Activated naive CD8-positive, alpha-beta T cell treated with anti-CD3 and anti-CD28 coated beads, Interleukin-2, amount 50 U/mL, for 16 hours (primary cell): ENCODE data around the gene PCDHGA12.
A peak's percentile ranks its signal among the peaks of the same experiment; 100 is the strongest.
"Not testable (repeated sequence)": the region's sequence is repeated elsewhere in the genome, so short reads cannot be mapped to it uniquely, and the experiment has no call there.

Experiments
- DNase-seq: peaks from one replicate; pipeline ENCODE4 v3.0.0-alpha.2; 2020; ENCODE audit warnings: low read depth, low spot score

PCDHGA12 gene

DNA sequence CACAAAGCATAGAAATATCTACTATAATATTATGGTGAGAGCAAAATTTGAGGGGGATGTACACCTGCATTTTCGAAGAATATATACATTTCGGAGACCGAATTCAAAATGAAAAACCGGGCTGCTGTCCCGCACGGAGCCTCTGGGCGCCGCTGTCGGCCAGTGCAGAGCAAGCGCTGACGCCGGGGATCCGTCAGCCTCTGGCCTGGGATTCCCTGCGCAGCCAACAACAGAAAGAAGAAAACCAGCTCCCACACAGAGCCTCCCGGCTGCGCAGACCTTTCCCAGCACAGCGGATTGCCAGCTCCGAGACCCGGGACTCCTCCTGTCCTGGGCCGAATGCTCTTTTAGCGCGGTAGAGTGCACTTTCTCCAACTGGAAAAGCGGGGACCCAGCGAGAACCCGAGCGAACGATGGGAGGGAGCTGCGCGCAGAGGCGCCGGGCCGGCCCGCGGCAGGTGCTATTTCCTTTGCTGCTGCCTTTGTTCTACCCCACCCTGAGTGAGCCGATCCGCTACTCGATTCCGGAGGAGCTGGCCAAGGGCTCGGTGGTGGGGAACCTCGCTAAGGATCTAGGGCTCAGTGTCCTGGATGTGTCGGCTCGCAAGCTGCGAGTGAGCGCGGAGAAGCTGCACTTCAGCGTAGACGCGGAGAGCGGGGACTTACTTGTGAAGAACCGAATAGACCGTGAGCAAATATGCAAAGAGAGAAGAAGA, 22.4 kb upstream of the PCDHGA12 start, which contains the start of gene PCDHGB6:
Gene PCDHGB6 (plus strand): TSS at position 232 of the 716 bp plus-strand sequence. CDS start 182 bp downstream, at position 414.
- not testable (repeated sequence) for DNase-seq

DNA sequence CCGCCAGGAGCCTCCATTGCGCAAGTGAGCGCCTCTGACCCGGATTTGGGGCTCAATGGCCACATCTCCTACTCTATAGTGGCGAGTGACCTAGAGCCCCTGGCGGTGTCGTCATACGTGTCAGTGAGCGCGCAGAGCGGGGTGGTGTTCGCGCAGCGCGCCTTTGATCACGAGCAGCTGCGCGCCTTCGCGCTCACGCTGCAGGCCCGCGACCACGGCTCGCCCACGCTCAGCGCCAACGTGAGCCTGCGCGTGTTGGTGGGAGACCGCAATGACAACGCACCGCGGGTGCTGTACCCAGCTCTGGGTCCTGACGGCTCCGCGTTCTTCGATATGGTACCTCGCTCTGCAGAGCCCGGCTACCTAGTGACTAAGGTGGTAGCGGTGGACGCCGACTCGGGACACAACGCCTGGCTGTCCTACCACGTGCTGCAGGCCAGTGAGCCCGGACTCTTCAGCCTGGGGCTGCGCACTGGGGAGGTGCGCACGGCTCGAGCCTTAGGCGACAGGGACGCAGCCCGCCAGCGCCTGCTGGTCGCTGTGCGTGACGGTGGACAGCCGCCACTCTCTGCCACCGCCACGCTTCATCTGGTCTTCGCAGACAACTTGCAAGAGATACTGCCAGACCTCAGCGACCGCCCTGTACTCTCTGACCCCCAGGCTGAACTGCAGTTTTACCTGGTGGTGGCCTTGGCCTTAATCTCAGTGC, 20.6 kb upstream of the PCDHGA12 start:
- no peak for DNase-seq

DNA sequence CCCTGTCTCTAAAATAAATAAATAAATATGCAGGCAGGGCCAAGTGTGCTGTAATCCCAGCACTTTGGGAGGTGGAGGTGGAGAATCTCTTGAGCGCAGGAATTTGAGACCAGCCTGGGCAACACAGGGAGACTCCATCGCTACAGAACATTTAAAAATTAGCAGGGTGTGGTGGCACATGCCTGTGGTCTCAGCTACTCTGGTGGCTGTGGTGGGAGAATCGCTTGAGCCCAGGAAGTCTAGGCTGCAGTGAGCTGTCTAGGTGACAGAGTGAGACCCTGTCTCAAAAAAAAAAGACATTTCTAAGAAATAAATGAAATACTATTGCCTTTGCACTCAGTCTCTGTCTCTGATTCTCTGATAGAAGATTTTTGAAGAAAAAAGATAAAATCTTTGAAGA, 18.7 kb upstream of the PCDHGA12 start:
- no peak for DNase-seq

DNA sequence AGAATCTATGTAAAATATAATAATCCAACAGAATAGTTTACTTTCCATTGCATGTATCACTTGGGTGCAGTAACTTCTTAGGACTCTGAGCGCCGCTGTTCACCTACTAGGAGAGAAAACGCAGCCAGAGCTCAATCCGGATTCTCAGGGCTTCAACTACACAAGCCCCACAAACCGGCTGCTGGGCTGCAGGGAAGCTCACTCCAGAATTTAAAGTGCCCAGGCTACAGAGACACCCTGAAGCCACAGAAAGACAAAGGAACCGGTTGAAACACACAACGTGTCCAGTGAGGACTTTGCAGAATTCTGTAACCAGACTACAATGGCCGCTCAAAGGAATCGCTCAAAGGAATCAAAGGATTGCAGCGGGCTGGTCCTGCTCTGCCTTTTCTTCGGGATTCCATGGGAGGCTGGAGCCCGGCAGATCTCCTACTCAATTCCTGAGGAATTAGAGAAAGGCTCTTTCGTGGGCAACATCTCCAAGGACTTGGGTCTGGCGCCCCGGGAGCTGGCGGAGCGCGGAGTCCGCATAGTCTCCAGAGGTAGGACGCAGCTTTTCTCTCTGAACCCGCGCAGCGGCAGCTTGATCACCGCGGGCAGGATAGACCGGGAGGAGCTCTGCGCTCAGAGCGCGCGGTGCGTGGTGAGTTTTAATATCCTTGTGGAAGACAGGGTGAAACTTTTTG, 17.3 kb upstream of the PCDHGA12 start, which contains the start of gene PCDHGA10:
Gene PCDHGA10 (plus strand): TSS at position 134 of the 686 bp plus-strand sequence. CDS start 189 bp downstream, at position 323.
- DNase-seq: peak; percentile 41

DNA sequence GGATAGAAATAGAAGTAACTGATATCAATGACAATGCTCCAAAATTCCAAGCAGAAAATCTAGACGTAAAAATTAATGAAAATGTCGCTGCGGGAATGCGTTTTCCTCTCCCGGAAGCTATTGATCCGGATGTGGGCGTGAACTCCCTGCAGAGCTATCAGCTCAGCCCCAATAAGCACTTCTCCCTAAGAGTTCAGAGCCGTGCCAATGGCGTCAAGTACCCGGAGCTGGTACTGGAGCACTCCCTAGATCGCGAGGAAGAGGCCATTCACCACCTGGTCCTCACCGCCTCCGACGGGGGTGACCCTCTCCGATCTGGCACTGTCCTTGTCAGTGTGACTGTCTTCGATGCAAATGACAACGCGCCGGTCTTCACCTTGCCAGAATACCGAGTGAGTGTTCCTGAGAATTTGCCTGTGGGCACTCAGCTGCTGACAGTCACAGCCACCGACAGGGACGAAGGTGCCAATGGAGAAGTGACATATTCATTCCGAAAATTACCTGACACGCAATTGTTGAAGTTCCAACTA, 16.7 kb upstream of the PCDHGA12 start:
- no peak for DNase-seq

DNA sequence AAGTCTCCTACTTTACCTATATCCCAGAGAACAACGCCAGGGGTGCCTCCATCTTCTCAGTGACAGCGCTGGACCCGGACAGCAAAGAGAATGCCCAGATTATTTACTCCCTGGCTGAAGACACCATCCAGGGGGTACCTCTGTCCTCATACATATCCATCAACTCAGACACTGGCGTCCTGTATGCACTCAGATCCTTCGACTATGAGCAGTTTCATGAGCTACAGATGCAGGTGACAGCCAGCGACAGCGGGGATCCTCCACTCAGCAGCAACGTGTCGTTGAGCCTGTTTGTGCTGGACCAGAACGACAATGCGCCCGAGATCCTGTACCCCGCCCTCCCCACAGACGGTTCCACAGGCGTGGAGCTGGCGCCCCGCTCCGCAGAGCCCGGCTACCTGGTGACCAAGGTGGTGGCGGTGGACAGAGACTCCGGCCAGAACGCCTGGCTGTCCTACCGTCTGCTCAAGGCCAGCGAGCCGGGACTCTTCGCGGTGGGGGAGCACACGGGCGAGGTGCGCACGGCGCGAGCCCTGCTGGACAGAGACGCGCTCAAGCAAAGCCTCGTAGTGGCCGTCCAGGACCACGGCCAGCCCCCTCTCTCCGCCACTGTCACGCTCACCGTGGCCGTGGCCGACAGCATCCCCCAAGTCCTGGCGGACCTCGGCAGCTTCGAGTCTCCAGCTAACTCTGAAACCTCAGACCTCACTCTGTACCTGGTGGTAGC, 15.6 kb upstream of the PCDHGA12 start:
- DNase-seq: not testable (repeated sequence)

DNA sequence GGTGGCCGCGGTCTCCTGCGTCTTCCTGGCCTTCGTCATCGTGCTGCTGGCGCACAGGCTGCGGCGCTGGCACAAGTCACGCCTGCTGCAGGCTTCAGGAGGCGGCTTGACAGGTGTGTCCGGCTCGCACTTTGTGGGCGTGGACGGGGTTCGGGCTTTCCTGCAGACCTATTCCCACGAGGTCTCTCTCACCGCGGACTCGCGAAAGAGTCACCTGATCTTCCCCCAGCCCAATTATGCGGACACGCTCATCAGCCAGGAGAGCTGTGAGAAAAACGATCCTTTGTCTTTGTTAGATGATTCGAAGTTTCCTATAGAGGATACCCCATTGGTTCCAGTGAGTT, 15.1 kb upstream of the PCDHGA12 start:
- not testable (repeated sequence) for DNase-seq

DNA sequence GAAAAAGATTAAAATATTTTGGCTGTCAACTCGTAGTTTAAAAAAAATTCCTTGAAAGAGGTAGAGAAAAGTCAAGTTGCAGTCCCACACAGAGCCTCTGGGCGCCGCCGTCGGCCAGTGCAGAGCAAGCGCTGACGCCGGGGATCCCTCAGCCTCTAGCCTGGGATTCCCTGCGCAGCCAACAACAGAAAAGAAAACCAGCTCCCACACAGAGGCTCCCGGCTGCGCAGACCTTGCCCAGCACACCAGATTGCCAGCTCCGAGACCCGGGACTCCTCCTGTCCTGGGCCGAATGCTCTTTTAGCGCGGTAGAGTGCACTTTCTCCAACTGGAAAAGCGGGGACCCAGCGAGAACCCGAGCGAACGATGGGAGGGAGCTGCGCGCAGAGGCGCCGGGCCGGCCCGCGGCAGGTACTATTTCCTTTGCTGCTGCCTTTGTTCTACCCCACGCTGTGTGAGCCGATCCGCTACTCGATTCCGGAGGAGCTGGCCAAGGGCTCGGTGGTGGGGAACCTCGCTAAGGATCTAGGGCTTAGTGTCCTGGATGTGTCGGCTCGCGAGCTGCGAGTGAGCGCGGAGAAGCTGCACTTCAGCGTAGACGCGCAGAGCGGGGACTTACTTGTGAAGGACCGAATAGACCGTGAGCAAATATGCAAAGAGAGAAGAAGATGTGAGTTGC, 12.7 kb upstream of the PCDHGA12 start, which contains the start of gene PCDHGB7:
Gene PCDHGB7 (plus strand): TSS at position 184 of the 679 bp plus-strand sequence. CDS start 183 bp downstream, at position 367.
- DNase-seq: not testable (repeated sequence)

DNA sequence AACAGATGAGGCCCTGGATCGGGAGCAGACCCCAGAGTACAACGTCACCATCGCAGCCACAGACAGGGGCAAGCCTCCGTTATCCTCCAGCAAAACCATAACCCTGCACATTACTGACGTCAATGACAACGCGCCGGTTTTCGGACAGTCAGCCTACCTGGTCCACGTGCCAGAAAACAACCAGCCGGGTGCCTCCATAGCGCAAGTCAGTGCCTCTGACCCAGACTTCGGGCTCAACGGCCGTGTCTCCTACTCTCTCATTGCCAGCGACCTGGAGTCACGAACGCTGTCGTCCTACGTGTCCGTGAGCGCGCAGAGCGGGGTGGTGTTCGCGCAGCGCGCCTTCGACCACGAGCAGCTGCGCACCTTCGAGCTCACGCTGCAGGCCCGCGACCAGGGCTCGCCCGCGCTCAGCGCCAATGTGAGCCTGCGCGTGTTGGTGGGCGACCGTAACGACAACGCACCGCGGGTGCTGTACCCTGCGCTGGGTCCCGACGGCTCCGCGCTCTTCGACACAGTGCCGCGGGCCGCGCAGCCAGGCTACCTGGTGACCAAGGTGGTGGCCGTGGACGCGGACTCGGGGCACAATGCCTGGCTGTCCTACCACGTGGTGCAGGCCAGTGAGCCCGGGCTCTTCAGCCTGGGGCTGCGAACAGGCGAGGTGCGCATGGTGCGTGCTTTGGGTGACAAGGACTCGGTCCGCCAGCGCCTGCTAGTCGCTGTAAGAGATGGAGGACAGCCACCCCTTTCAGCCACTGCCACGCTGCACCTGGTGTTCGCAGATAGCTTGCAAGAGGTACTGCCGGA, 11.0 kb upstream of the PCDHGA12 start:
- DNase-seq: no peak

DNA sequence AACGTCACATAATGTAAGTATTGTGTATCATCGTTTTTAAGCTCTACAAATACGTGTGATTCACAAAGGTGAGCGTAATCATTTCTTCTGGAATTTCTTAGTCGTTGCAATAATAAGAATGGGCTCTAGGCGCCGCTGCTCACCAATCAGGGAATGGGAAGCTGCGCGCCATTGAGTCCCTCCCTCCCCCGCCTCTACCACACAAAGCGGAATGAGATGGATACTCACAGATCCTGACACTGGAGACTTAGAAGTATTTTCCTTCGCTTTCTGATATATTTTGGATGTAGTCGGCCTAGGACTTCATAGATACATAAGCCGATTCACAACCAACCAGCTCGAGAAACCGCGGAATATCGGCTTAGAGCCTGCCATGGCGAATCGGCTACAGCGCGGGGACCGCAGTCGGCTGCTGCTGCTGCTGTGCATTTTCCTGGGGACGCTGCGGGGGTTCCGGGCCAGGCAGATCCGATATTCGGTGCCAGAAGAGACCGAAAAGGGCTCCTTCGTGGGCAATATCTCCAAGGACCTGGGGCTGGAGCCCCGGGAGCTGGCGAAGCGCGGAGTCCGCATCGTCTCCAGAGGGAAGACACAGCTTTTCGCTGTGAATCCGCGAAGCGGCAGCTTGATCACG, 9.3 kb upstream of the PCDHGA12 start, which contains the start of gene PCDHGA11:
Gene PCDHGA11 (plus strand): TSS at position 197 of the 634 bp plus-strand sequence. CDS start 177 bp downstream, at position 374.
- DNase-seq: no peak

DNA sequence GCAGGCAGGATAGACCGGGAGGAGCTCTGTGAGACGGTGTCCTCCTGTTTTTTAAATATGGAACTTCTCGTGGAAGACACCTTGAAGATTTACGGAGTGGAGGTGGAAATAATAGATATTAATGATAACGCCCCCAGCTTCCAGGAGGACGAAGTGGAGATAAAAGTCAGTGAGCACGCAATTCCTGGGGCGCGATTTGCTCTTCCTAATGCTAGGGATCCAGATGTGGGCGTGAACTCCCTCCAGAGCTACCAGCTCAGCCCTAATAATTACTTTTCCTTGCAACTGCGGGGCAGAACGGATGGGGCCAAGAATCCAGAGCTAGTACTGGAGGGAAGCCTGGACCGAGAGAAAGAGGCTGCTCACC, 8.8 kb upstream of the PCDHGA12 start:
- DNase-seq: no peak

DNA sequence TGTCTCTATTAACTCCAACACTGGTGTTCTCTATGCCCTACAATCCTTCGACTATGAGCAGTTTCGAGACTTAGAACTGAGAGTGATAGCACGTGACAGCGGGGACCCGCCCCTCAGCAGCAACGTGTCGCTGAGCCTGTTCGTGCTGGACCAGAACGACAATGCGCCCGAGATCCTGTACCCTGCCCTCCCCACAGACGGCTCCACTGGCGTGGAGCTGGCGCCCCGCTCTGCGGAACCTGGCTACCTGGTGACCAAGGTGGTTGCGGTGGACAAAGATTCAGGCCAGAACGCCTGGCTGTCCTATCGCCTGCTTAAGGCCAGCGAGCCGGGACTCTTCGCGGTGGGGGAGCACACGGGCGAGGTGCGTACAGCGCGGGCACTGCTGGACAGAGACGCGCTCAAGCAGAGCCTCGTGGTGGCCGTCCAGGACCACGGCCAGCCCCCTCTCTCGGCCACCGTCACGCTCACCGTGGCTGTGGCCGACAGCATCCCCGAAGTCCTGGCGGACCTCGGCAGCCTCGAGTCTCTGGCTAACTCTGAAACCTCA, 7.5 kb upstream of the PCDHGA12 start:
- DNase-seq: no peak

DNA sequence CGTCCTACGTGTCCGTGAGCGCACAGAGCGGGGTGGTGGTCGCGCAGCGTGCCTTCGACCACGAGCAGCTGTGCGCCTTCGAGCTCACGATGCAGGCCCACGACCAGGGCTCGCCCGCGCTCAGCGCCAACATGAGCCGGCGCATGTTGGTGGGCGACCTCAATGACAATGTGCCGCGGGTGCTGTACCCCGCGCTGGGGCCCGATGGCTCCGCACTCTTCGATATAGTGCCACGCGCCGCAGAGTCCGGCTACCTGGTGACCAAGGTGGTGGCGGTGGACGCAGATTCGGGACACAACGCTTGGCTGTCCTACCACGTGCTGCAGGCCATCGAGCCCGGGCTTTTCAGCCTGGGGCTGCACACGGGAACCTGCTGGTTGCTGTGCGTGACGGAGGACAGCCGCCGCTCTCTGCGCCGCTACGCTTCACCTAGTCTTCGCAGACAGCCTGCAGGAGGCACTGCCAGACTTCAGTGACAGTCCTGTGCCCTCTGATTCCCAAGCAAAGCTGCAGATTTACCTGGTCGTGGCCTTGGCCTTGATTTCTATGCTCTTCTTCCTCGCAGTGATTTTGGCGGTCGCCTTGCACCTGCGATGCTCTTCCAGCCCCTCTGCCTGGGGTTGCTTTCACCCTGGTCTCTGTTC, 2.4 kb upstream of the PCDHGA12 start:
- no peak for DNase-seq

DNA sequence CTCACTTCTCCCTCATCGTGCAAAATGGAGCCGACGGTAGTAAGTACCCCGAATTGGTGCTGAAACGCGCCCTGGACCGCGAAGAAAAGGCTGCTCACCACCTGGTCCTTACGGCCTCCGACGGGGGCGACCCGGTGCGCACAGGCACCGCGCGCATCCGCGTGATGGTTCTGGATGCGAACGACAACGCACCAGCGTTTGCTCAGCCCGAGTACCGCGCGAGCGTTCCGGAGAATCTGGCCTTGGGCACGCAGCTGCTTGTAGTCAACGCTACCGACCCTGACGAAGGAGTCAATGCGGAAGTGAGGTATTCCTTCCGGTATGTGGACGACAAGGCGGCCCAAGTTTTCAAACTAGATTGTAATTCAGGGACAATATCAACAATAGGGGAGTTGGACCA, 979 bp downstream of the PCDHGA12 start:
- DNase-seq: no peak

DNA sequence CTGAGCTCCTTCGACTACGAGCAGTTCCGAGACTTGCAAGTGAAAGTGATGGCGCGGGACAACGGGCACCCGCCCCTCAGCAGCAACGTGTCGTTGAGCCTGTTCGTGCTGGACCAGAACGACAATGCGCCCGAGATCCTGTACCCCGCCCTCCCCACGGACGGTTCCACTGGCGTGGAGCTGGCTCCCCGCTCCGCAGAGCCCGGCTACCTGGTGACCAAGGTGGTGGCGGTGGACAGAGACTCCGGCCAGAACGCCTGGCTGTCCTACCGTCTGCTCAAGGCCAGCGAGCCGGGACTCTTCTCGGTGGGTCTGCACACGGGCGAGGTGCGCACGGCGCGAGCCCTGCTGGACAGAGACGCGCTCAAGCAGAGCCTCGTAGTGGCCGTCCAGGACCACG, 2.0 kb downstream of the PCDHGA12 start:
- not testable (repeated sequence) for DNase-seq

DNA sequence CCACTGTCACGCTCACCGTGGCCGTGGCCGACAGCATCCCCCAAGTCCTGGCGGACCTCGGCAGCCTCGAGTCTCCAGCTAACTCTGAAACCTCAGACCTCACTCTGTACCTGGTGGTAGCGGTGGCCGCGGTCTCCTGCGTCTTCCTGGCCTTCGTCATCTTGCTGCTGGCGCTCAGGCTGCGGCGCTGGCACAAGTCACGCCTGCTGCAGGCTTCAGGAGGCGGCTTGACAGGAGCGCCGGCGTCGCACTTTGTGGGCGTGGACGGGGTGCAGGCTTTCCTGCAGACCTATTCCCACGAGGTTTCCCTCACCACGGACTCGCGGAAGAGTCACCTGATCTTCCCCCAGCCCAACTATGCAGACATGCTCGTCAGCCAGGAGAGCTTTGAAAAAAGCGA, 2.4 kb downstream of the PCDHGA12 start:
- not testable (repeated sequence) for DNase-seq

DNA sequence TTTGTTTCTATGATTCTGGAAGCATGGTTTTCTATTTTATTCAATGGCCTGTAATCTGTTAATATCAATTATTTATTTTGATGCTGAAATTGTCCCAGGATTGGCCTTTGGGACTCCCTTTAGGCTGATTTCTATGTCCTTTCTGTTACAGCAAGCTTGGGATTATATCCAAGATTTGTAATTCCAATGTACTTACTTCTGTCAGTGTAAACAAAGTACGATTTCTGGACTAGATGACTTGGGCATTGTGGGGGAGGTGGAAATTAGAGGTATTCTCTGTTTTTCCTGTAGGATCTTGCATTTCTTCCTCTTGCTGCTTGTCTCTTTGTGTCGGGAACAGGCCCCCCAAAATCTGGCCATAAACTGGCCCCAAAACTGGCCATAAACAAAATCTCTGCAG, 3.7 kb downstream of the PCDHGA12 start:
- no peak for DNase-seq

DNA sequence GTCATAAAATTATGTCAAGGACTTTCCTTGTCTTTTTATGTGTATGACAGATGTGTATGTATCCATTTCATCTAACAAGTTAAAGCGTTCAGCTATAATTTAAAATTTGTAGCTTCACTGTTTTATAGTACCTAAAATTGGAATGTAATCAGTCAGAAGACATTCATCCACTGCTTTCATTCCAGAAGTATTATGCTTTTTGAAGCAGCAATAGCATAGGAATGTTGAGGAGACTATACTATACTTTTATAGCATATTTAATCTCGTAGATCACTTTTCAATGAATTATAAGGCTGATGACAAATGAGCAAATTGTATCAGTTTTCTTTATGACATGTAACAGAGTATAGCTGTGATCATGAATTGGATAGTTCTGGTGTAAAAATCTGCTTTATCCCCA, 6.9 kb downstream of the PCDHGA12 start:
- no peak for DNase-seq
